MM.1S (cell line): ENCODE results near the gene CDC42SE2.

Experiments used
- DNase-seq: peaks from one replicate; pipeline ENCODE4 v3.0.0-alpha.2; 2015
- H2AFZ ChIP-seq: fragments of 300-600 bp; sonication (generic); 2 replicates; pipeline ENCODE4 v1.6.0; 2016; ENCODE audit warnings: antibody characterized with exemption, low read length
- H3F3A ChIP-seq: fragments of 300-600 bp; sonication (generic); 2 replicates; pipeline ENCODE4 v1.6.1; 2016; ENCODE audit warnings: mild to moderate bottlenecking, antibody characterized with exemption, low read length, moderate library complexity, mixed read lengths; ENCODE audit not compliant: insufficient read depth
- H3K27ac ChIP-seq: fragments of 300-600 bp; sonication (generic); 2 replicates; pipeline ENCODE4 v1.5.1; 2016; ENCODE audit warnings: mild to moderate bottlenecking, low read length
- H3K27me3 ChIP-seq: fragments of 300-600 bp; sonication (generic); replicated peaks from 2 replicates; pipeline ENCODE4 v1.6.0; 2016; ENCODE audit warnings: low read length; ENCODE audit not compliant: insufficient read depth
- H3K36me3 ChIP-seq: fragments of 300-600 bp; sonication (generic); replicated peaks from 2 replicates; pipeline ENCODE4 v1.6.1; 2016; ENCODE audit warnings: mild to moderate bottlenecking, low read length, mixed read lengths; ENCODE audit not compliant: insufficient read depth
- H3K4me1 ChIP-seq: fragments of 300-600 bp; sonication (generic); 2 replicates; pipeline ENCODE4 v1.6.1; 2016; ENCODE audit warnings: low read length, mixed read lengths
- H3K4me2 ChIP-seq: fragments of 300-600 bp; sonication (generic); 2 replicates; pipeline ENCODE4 v1.6.0; 2016; ENCODE audit warnings: low read depth, low read length
- H3K4me3 ChIP-seq: fragments of 300-600 bp; sonication (generic); 2 replicates; pipeline ENCODE4 v1.5.1; 2016; ENCODE audit warnings: low read length, mixed read lengths
- H3K79me2 ChIP-seq: fragments of 300-600 bp; sonication (generic); 2 replicates; pipeline ENCODE4 v1.6.1; 2016; ENCODE audit warnings: mixed run types, low read length, mixed read lengths
- H3K9ac ChIP-seq: fragments of 300-600 bp; sonication (generic); 2 replicates; pipeline ENCODE4 v1.6.1; 2016; ENCODE audit warnings: low read length, mixed read lengths
- H3K9me2 ChIP-seq: fragments of 300-600 bp; sonication (generic); replicated peaks from 2 replicates; pipeline ENCODE4 v1.6.1; 2016; ENCODE audit warnings: mild to moderate bottlenecking, low read length, mixed read lengths; ENCODE audit not compliant: insufficient read depth
- H3K9me3 ChIP-seq: fragments of 300-600 bp; sonication (generic); replicated peaks from 2 replicates; pipeline ENCODE4 v1.6.1; 2016; ENCODE audit warnings: mild to moderate bottlenecking, low read length, mixed read lengths; ENCODE audit not compliant: insufficient read depth
- H4K20me1 ChIP-seq: fragments of 300-600 bp; sonication (generic); 2 replicates; pipeline ENCODE4 v1.6.1; 2016; ENCODE audit warnings: mild to moderate bottlenecking, low read length, moderate library complexity, mixed read lengths; ENCODE audit not compliant: insufficient read depth
- CTCF ChIP-seq: fragments of 300-600 bp; sonication (generic); IDR thresholded peaks from 2 replicates; pipeline ENCODE4 v1.5.1; 2016; ENCODE audit warnings: antibody characterized with exemption, low read length, mixed read lengths
- EZH2 ChIP-seq: fragments of 300-600 bp; sonication (generic); optimal IDR thresholded peaks from 2 replicates; pipeline ENCODE3; 2017; ENCODE audit warnings: low read depth, mild to moderate bottlenecking, antibody characterized with exemption, low read length, mixed read lengths
- EZH2phosphoT487 ChIP-seq: fragments of 300-600 bp; sonication (generic); IDR thresholded peaks from 2 replicates; pipeline ENCODE4 v1.6.1; 2018; ENCODE audit warnings: antibody characterized with exemption, low read length

CDC42SE2 gene

GRCh38 chr5:131392466-131393095, 128.7 kb downstream of the CDC42SE2 start:
- no peak overlapping the region for H3K9ac ChIP-seq
- H3K4me3 ChIP-seq = no peak overlapping the region
- TF ChIP-seq CTCF = no peak
- H3K27ac ChIP-seq = no peak overlapping the region
- H3K9me3 ChIP-seq = no peaks in the 10 kb centered on the region
- H3K79me2 ChIP-seq = peaks cover 27% of the 10 kb centered on the region; the same call in 1 of the 2 replicates
- no peak overlapping the region for H2AFZ ChIP-seq
- H3K27me3 ChIP-seq = no peaks in the 10 kb centered on the region
- H3K4me1 ChIP-seq = no peaks in the 10 kb centered on the region
- H3K36me3 ChIP-seq = no peaks in the 10 kb centered on the region
- no peak overlapping the region for H3K4me2 ChIP-seq
- no peaks in the 10 kb centered on the region for H4K20me1 ChIP-seq
- no peaks in the 10 kb centered on the region for H3F3A ChIP-seq
- H3K9me2 ChIP-seq = no peaks in the 10 kb centered on the region
- no peak for DNase-seq

GRCh38 chr5:131393498-131393968, 129.7 kb downstream of the CDC42SE2 start:
- Histone ChIP-seq H3K9me3 (no peaks in the 10 kb centered on the region), H3F3A (no peaks in the 10 kb centered on the region), H3K36me3 (no peaks in the 10 kb centered on the region; the same call in 1 of the 2 replicates), H3K4me3 (no peak overlapping the region), H3K79me2 (peaks cover 19% of the 10 kb centered on the region; the same call in 1 of the 2 replicates), H4K20me1 (no peaks in the 10 kb centered on the region), H3K27ac (no peak overlapping the region), H3K4me2 (no peak overlapping the region), H3K27me3 (no peaks in the 10 kb centered on the region), H3K4me1 (no peaks in the 10 kb centered on the region), H2AFZ (no peak overlapping the region), H3K9ac (no peak overlapping the region), H3K9me2 (no peaks in the 10 kb centered on the region)
- no peak for DNase-seq
- no peak for TF ChIP-seq CTCF
- no peak for TF ChIP-seq EZH2
- no peak for TF ChIP-seq EZH2phosphoT487

- no peaks in the 10 kb centered on the region for H3F3A ChIP-seq
- H4K20me1 ChIP-seq = no peaks in the 10 kb centered on the region
- H3K9ac ChIP-seq = no peak overlapping the region
- H3K9me2 ChIP-seq = no peaks in the 10 kb centered on the region
- no peaks in the 10 kb centered on the region; the same call in 1 of the 2 replicates for H3K36me3 ChIP-seq
- H3K27me3 ChIP-seq = no peaks in the 10 kb centered on the region
- H3K4me2 ChIP-seq = no peak overlapping the region
- H3K79me2 ChIP-seq = peaks cover 13% of the 10 kb centered on the region; the same call in 1 of the 2 replicates
- no peaks in the 10 kb centered on the region for H3K9me3 ChIP-seq
- TF ChIP-seq EZH2phosphoT487 (no peak), CTCF (no peak), EZH2 (no peak)
- no peak overlapping the region for H3K27ac ChIP-seq
- no peak overlapping the region for H2AFZ ChIP-seq
- H3K4me1 ChIP-seq = no peaks in the 10 kb centered on the region
- no peak overlapping the region for H3K4me3 ChIP-seq
- no peak for DNase-seq
Measured at GRCh38 chr5:131394128-131394527, 130.3 kb downstream of the CDC42SE2 start.
